Right atrium auricular region (tissue), 2 donors: ENCODE measurements around the gene TRAPPC2. TPM values are rescaled to one million over a fixed set of nuclear protein-coding genes. Genes with fewer than 3 reads are reported as not detected.
"Not testable (repeated sequence)": the region's sequence is repeated elsewhere in the genome, so short reads cannot be mapped to it uniquely, and the experiment has no call there.

Experiments used
- DNase-seq: peaks from one replicate; pipeline ENCODE4 v3.0.0-alpha.2; 2019; ENCODE audit warnings: low spot score
- H3K27ac ChIP-seq, 2 donors: fragments of 200-600 bp; sonication (generic); 1 replicate in 1 of 2; 2 replicates in 1 of 2; pipeline ENCODE4 v1.5.1; 2016 to 2019
- H3K27me3 ChIP-seq, 2 donors: fragments of 200-600 bp; sonication (generic); one replicate each; pipeline versions ENCODE4 v1.5.1 to v1.6.0; 2017 to 2019
- H3K36me3 ChIP-seq: fragments of 200-600 bp; sonication (generic); one replicate; pipeline ENCODE4 v1.5.1; 2016
- H3K4me1 ChIP-seq, 2 donors: fragments of 200-600 bp; sonication (generic); one replicate each; pipeline versions ENCODE4 v1.5.1 to v1.6.0; 2017 to 2019
- H3K4me3 ChIP-seq, 2 donors: fragments of 200-600 bp; sonication (generic); 1 replicate in 1 of 2; 2 replicates in 1 of 2; pipeline ENCODE4 v1.5.1; 2017 to 2019; ENCODE audit warnings: mild to moderate bottlenecking in 1 of 2, moderate library complexity in 1 of 2
- H3K9me3 ChIP-seq, 2 donors: fragments of 200-600 bp; sonication (generic); one replicate each; pipeline ENCODE4 v1.5.1; 2019
- CTCF ChIP-seq, 2 donors: fragments of 200-600 bp; sonication (generic); IDR thresholded peaks; one replicate each; pipeline ENCODE4 v1.5.1; 2019; ENCODE audit warnings: antibody characterized with exemption in 2 of 2
- total RNA-seq, 2 donors: library from RNA; depleted of rRNA; stranded (reverse); fragments of >200 nt; gene quantifications; one replicate each; pipeline ENCODE4 v1.1.0, GENCODE V29; 2016

Gene TRAPPC2
- total RNA-seq, 2 donors from 2014 or later: 6.6 to 7.6 TPM

- Histone ChIP-seq H3K27me3 (no peaks in the 10 kb centered on the region), H3K4me3 (no peak overlapping the region), H3K9me3 (no peaks in the 10 kb centered on the region), H3K36me3 (peaks cover 17% of the 10 kb centered on the region), H3K27ac (no peak overlapping the region), H3K4me1 (no peaks in the 10 kb centered on the region)
- TF ChIP-seq CTCF (IDR thresholded peaks at IDR 0.05): peak; percentile 30 to 33
- no peak for DNase-seq
Observed at GRCh38 chrX:13747836-13748235, 13.4 kb upstream of the TRAPPC2 start.

- Histone ChIP-seq H3K27me3 (no peaks in the 10 kb centered on the region), H3K9me3 (no peaks in the 10 kb centered on the region), H3K4me3 (no peak overlapping the region), H3K4me1 (no peaks in the 10 kb centered on the region), H3K36me3 (no peaks in the 10 kb centered on the region), H3K27ac (no peak overlapping the region)
- DNase-seq: no peak
- TF ChIP-seq CTCF (IDR thresholded peaks at IDR 0.05): no peak
Observed at GRCh38 chrX:13742397-13743176, 8.2 kb upstream of the TRAPPC2 start.

DNA sequence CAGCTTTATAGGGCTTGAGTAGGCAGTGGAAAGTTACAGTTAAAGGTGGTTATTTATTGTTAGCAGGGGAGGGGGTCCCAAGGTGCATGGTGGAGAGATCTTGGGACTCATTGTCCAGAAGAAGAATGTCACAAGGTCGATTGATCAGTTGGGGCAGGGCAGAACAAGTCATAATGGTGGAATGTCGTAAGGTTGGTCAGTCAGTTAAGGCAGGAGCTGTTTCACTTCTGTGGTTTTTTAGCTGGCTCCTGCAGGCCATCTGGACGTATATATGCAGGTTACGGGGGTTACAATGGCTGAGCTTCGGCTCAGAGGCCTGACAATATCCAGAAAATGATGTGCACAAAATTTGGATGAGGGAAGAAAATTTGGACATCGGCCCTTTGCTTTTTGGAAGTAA, 7.3 kb upstream of the TRAPPC2 start:
- no peak overlapping the region for H3K4me3 ChIP-seq
- H3K9me3 ChIP-seq: no peaks in the 10 kb centered on the region
- no peaks in the 10 kb centered on the region for H3K27me3 ChIP-seq
- H3K4me1 ChIP-seq: no peaks in the 10 kb centered on the region
- no peaks in the 10 kb centered on the region for H3K36me3 ChIP-seq
- no peak overlapping the region for H3K27ac ChIP-seq
- DNase-seq: no peak
- TF ChIP-seq CTCF (IDR thresholded peaks at IDR 0.05): no peak

DNA sequence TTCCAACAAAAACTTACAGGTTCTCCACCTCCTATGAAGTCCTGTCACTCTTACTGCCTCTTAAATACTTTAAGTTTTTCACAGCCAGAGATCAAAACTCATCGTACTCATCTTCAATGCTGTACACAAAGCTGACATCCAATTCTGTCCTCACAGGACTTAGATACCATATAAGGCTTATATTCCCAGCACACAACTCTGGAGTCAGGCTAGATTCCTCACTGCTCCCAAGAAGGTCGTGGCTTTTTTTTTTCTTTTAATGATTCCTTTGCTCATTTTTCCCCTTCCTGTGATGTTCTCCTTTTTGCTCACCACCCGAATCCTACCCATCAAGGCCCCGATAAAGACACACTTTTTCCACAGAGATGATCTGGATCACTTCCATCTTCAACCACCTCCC, 914 bp downstream of the TRAPPC2 start:
- Histone ChIP-seq H3K27ac (peak overlapping the region; percentile 88 to 89), H3K4me1 (peaks cover 0 to 12% of the 10 kb centered on the region in 2 donors), H3K4me3 (peak overlapping the region; percentile 70 to 79), H3K36me3 (no peaks in the 10 kb centered on the region), H3K27me3 (no peaks in the 10 kb centered on the region), H3K9me3 (no peaks in the 10 kb centered on the region)
- TF ChIP-seq CTCF (IDR thresholded peaks at IDR 0.05): no peak
- no peak for DNase-seq

DNA sequence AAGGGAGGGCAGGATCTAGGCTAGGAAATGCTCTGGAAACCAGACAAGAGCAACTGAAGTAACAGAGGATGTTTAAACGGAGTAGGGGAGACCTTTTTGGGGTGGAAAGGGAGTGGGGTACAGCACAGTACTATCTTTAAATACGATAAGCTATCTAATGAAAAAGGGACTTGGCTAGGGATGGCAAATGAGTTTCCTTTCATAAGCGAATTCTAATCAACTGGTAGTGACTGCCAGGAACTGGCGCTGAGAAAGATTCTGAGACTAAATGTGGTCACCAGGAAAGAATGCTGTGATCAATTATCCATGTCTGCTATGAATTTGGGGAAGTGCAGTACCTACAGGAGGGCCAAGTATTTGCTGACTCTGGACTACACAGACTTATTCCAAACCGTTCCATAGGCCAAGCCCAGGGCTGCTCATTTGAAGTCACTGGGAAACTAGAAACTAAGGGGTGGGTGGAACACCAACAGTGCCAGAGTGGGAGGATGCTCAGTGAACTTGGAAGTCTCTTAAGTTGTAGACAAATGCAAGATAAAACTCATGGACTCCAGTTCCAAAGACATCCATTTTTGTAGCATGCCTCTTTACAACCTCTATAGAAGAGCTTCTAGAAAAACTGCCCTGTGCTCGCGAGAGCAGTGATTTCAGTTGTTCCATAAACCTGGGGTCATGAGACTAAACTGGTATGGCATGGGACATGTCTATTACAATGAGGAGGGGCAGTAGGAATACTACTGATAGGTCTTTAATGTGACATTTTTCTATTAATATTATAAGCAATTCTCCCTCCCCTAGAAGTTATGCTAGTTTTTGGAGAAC, 2.0 kb downstream of the TRAPPC2 start:
- Histone ChIP-seq H3K9me3 (no peaks in the 10 kb centered on the region), H3K4me3 (no peak overlapping the region), H3K4me1 (peaks cover 0 to 12% of the 10 kb centered on the region in 2 donors), H3K27me3 (no peaks in the 10 kb centered on the region), H3K36me3 (no peaks in the 10 kb centered on the region), H3K27ac (peak overlapping the region in 1 of 2 donors; percentile 88)
- no peak for DNase-seq
- no peak for TF ChIP-seq CTCF (IDR thresholded peaks at IDR 0.05)

DNA sequence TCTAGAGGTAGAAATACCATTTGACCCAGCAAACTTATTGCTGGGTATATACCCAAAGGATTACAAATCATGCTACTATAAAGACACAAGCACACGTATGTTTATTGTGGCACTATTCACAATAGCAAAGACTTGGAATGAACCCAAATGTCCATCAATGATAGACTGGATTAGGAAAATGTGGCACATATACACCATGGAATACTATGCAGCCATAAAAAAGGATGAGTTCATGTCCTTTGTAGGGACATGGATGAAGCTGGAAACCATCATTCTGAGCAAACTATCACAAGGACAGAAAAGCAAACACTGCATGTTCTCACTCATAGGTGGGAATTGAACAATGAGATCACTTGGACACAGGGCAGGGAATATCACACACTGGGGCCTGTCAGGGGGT, 3.9 kb downstream of the TRAPPC2 start:
- H3K27ac ChIP-seq, H3K27me3 ChIP-seq, H3K9me3 ChIP-seq, H3K4me3 ChIP-seq, H3K36me3 ChIP-seq, DNase-seq: not testable (repeated sequence)
- peaks cover 0 to 12% of the 10 kb centered on the region in 2 donors for H3K4me1 ChIP-seq

DNA sequence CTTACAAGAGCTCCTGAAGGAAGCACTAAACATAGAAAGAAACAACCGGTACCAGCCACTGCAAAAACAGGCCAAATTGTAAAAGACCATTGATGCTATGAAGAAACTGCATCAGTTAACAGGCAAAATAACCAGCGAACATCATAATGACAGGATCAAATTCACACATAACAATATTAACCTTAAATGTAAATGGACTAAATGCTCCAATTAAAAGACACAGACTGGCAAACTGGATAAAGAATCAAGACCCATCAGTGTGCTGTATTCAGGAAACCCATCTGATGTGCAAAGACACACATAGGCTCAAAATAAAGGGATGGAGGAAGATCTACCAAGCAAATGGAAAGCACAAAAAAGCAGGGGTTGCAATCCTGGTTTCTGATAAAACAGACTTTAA, 7.8 kb downstream of the TRAPPC2 start:
- not testable (repeated sequence) for H3K27ac ChIP-seq, H3K4me1 ChIP-seq, H3K27me3 ChIP-seq, DNase-seq, H3K4me3 ChIP-seq, H3K36me3 ChIP-seq, H3K9me3 ChIP-seq

- not testable (repeated sequence) for H3K9me3 ChIP-seq, H3K27ac ChIP-seq, H3K27me3 ChIP-seq
Observed at GRCh38 chrX:13724878-13725277, 9.5 kb downstream of the TRAPPC2 start.

More at GRCh38 chrX:13724878-13725277, 9.5 kb downstream of the TRAPPC2 start:
- not testable (repeated sequence) for H3K4me3 ChIP-seq, H3K36me3 ChIP-seq, H3K4me1 ChIP-seq, DNase-seq
